IPS-15b (cell line): ENCODE measurements around the gene CUL9.
"Not testable (repeated sequence)": the region's sequence is repeated elsewhere in the genome, so short reads cannot be mapped to it uniquely, and the experiment has no call there.

Experiments
- H3K27me3 ChIP-seq: one replicate; pipeline ENCODE4 v1.6.1; 2013; ENCODE audit warnings: low read length; ENCODE audit not compliant: control insufficient read depth, insufficient read depth
- H3K36me3 ChIP-seq: one replicate; pipeline ENCODE4 v1.6.1; 2013; ENCODE audit warnings: low read length; ENCODE audit not compliant: control insufficient read depth, insufficient read depth
- H3K4me1 ChIP-seq: one replicate; pipeline ENCODE4 v1.6.1; 2013; ENCODE audit warnings: mild to moderate bottlenecking, low read length; ENCODE audit not compliant: control insufficient read depth, insufficient read depth
- H3K4me3 ChIP-seq: one replicate; pipeline ENCODE4 v1.5.1; 2013; ENCODE audit warnings: low read depth, low read length
- H3K9ac ChIP-seq: one replicate; pipeline ENCODE4 v1.6.1; 2013; ENCODE audit warnings: low read depth, mild to moderate bottlenecking, low read length
- H3K9me3 ChIP-seq: one replicate; pipeline ENCODE4 v1.6.1; 2013; ENCODE audit warnings: mild to moderate bottlenecking, low read length; ENCODE audit not compliant: control insufficient read depth, insufficient read depth

Gene CUL9

GRCh38 chr6:43181942-43182860 is at the start of gene CUL9:
Gene CUL9 (plus strand): TSS chr6:43182196. CDS start chr6:43184311, 2,115 bp downstream.
- H3K9me3 ChIP-seq: no peaks in the 10 kb centered on the region
- H3K9ac ChIP-seq: peak within 1 kb of the TSS; percentile 73
- H3K27me3 ChIP-seq: no peaks in the 10 kb centered on the region
- peaks cover 28% of the 10 kb centered on the region for H3K36me3 ChIP-seq
- H3K4me1 ChIP-seq: peaks cover 3% of the 10 kb centered on the region
- peak within 1 kb of the TSS; percentile 84 for H3K4me3 ChIP-seq

GRCh38 chr6:43138267-43138666 is 43.7 kb upstream of the CUL9 start:
- Histone ChIP-seq H3K36me3 (peaks cover 12% of the 10 kb centered on the region), H3K9ac (no peak overlapping the region), H3K4me1 (no peaks in the 10 kb centered on the region), H3K9me3 (no peaks in the 10 kb centered on the region), H3K4me3 (no peak overlapping the region), H3K27me3 (no peaks in the 10 kb centered on the region)

- not testable (repeated sequence) for H3K27me3 ChIP-seq, H3K4me3 ChIP-seq, H3K4me1 ChIP-seq, H3K9me3 ChIP-seq, H3K9ac ChIP-seq
- peaks cover 16% of the 10 kb centered on the region for H3K36me3 ChIP-seq
Observed at GRCh38 chr6:43139973-43140372, 42.0 kb upstream of the CUL9 start.

GRCh38 chr6:43141644-43142043 is 40.4 kb upstream of the CUL9 start:
- H3K9ac ChIP-seq: no peak overlapping the region
- no peaks in the 10 kb centered on the region for H3K4me1 ChIP-seq
- H3K4me3 ChIP-seq: no peak overlapping the region
- H3K27me3 ChIP-seq: no peaks in the 10 kb centered on the region
- no peaks in the 10 kb centered on the region for H3K9me3 ChIP-seq
- peaks cover 16% of the 10 kb centered on the region for H3K36me3 ChIP-seq

- Histone ChIP-seq H3K4me3 (no peak overlapping the region), H3K9ac (no peak overlapping the region)
Observed at GRCh38 chr6:43142101-43142500, 39.9 kb upstream of the CUL9 start.

GRCh38 chr6:43143235-43144128 is 38.5 kb upstream of the CUL9 start:
- H3K4me3 ChIP-seq: no peak overlapping the region
- no peaks in the 10 kb centered on the region for H3K9me3 ChIP-seq
- no peaks in the 10 kb centered on the region for H3K27me3 ChIP-seq
- no peaks in the 10 kb centered on the region for H3K4me1 ChIP-seq
- peaks cover 16% of the 10 kb centered on the region for H3K36me3 ChIP-seq
- no peak overlapping the region for H3K9ac ChIP-seq

More at GRCh38 chr6:43142101-43142500, 39.9 kb upstream of the CUL9 start:
- Histone ChIP-seq H3K9me3 (no peaks in the 10 kb centered on the region), H3K27me3 (no peaks in the 10 kb centered on the region), H3K4me1 (no peaks in the 10 kb centered on the region), H3K36me3 (peaks cover 16% of the 10 kb centered on the region)

GRCh38 chr6:43144879-43145278 is 37.1 kb upstream of the CUL9 start:
- Histone ChIP-seq H3K4me3 (no peak overlapping the region), H3K9ac (no peak overlapping the region), H3K4me1 (no peaks in the 10 kb centered on the region), H3K27me3 (no peaks in the 10 kb centered on the region), H3K36me3 (peaks cover 10% of the 10 kb centered on the region), H3K9me3 (no peaks in the 10 kb centered on the region)

- H3K36me3 ChIP-seq: peaks cover 10% of the 10 kb centered on the region
- H3K27me3 ChIP-seq: no peaks in the 10 kb centered on the region
- no peak overlapping the region for H3K9ac ChIP-seq
- H3K9me3 ChIP-seq: no peaks in the 10 kb centered on the region
- H3K4me3 ChIP-seq: no peak overlapping the region
- no peaks in the 10 kb centered on the region for H3K4me1 ChIP-seq
Observed at GRCh38 chr6:43146261-43146660, 35.7 kb upstream of the CUL9 start.

- Histone ChIP-seq H3K4me3 (no peak overlapping the region), H3K9me3 (no peaks in the 10 kb centered on the region), H3K27me3 (no peaks in the 10 kb centered on the region), H3K36me3 (peaks cover 9% of the 10 kb centered on the region), H3K9ac (no peak overlapping the region), H3K4me1 (no peaks in the 10 kb centered on the region)
Observed at GRCh38 chr6:43146709-43147688, 35.0 kb upstream of the CUL9 start.

- Histone ChIP-seq H3K4me3 (no peak overlapping the region), H3K9me3 (no peaks in the 10 kb centered on the region), H3K4me1 (no peaks in the 10 kb centered on the region), H3K36me3 (peaks cover 5% of the 10 kb centered on the region), H3K27me3 (no peaks in the 10 kb centered on the region), H3K9ac (no peak overlapping the region)
Observed at GRCh38 chr6:43147691-43148477, 34.1 kb upstream of the CUL9 start.
